HUES48 (cell line): ENCODE results near the gene WDR13.
"Not testable (repeated sequence)": the region's sequence is repeated elsewhere in the genome, so short reads cannot be mapped to it uniquely, and the experiment has no call there.

Source experiments
- H3K27ac ChIP-seq: one replicate; pipeline ENCODE4 v1.7.0; 2013; ENCODE audit warnings: low read depth, low read length, inconsistent platforms
- H3K27me3 ChIP-seq: 2 replicates; pipeline ENCODE4 v1.6.1; 2013; ENCODE audit warnings: mild to moderate bottlenecking, low read length; ENCODE audit not compliant: control insufficient read depth, insufficient read depth
- H3K36me3 ChIP-seq: 2 replicates; pipeline ENCODE4 v1.6.1; 2013; ENCODE audit warnings: low read length; ENCODE audit not compliant: control insufficient read depth, insufficient read depth
- H3K4me1 ChIP-seq: 2 replicates; pipeline ENCODE4 v1.6.1; 2013; ENCODE audit warnings: mild to moderate bottlenecking, low read length; ENCODE audit not compliant: control insufficient read depth, insufficient read depth
- H3K4me3 ChIP-seq: 2 replicates; pipeline ENCODE4 v1.5.1; 2013; ENCODE audit warnings: mild to moderate bottlenecking, low read depth, low read length
- H3K9ac ChIP-seq: 2 replicates; pipeline ENCODE4 v1.6.1; 2013; ENCODE audit warnings: mild to moderate bottlenecking, low read depth, low read length, moderate library complexity
- H3K9me3 ChIP-seq: 2 replicates; pipeline ENCODE4 v1.6.1; 2013; ENCODE audit warnings: low read length; ENCODE audit not compliant: control insufficient read depth, insufficient read depth

WDR13 gene

DNA sequence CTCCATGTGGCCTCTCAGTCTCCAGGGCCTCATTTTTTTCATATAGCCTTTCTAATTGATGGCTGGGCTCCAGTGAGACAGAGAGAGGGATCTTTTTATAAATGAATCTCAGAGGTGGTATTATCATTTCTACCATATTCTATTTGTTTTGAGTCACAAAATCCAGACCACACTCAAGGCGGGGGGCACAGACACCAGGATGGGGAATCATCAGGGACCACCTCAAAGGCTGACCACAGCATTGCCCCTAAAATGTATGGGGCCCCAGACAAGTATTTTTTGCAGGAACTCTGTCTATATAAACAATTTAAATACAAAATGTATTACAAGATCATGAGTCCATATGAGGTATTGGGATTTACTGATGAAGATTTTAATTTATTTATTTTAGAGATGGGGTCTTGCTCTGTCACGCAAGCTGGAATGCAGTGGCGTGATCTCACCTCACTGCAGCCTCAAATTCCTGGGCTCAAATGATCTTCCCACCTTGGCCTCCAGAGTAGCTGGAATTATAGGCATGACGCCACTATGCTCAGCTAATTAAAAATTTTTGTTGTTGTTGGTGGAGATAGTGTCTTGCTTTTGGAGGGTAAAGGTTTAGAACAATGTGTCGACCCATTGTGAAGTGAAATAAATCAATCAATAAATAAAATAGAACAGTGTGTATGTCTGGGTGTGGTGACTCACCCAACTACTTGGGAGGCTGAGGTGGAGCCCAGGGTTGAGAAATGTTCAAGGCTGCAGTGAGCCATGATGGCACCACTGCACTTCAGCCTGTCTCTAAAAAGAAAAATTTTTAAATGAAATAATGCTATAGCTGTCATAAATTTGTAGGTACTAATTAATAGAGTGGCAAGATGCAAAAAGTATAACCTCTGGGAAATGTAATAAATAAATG is 29.4 kb downstream of the WDR13 start:
- Histone ChIP-seq H3K9me3 (peaks cover 15% of the 10 kb centered on the region), H3K27me3 (no peaks in the 10 kb centered on the region), H3K27ac (no peak overlapping the region), H3K4me1 (no peaks in the 10 kb centered on the region), H3K4me3 (no peak overlapping the region), H3K9ac (no peak overlapping the region), H3K36me3 (no peaks in the 10 kb centered on the region)

GRCh38 chrX:48631376-48632090 is 34.2 kb downstream of the WDR13 start:
- H3K36me3 ChIP-seq = no peaks in the 10 kb centered on the region
- no peak overlapping the region for H3K9ac ChIP-seq
- H3K9me3 ChIP-seq = peaks cover 16% of the 10 kb centered on the region
- no peak overlapping the region for H3K27ac ChIP-seq
- H3K27me3 ChIP-seq = no peaks in the 10 kb centered on the region
- no peak overlapping the region for H3K4me3 ChIP-seq
- no peaks in the 10 kb centered on the region for H3K4me1 ChIP-seq

GRCh38 chrX:48632207-48632606 is 34.9 kb downstream of the WDR13 start:
- Histone ChIP-seq H3K4me1 (no peaks in the 10 kb centered on the region), H3K9ac (no peak overlapping the region), H3K27me3 (no peaks in the 10 kb centered on the region), H3K36me3 (no peaks in the 10 kb centered on the region), H3K4me3 (no peak overlapping the region), H3K27ac (no peak overlapping the region), H3K9me3 (peaks cover 9% of the 10 kb centered on the region; the same call in 1 of the 2 replicates)

GRCh38 chrX:48636301-48636700 is 39.0 kb downstream of the WDR13 start:
- Histone ChIP-seq H3K9me3 (peaks cover 9% of the 10 kb centered on the region), H3K36me3 (no peaks in the 10 kb centered on the region), H3K4me1 (no peaks in the 10 kb centered on the region), H3K4me3 (no peak overlapping the region), H3K9ac (no peak overlapping the region), H3K27me3 (no peaks in the 10 kb centered on the region), H3K27ac (no peak overlapping the region)

GRCh38 chrX:48636776-48637175 is 39.5 kb downstream of the WDR13 start:
- H3K9me3 ChIP-seq = peaks cover 9% of the 10 kb centered on the region
- no peaks in the 10 kb centered on the region for H3K27me3 ChIP-seq
- no peak overlapping the region for H3K27ac ChIP-seq
- H3K4me3 ChIP-seq = no peak overlapping the region
- H3K4me1 ChIP-seq = no peaks in the 10 kb centered on the region
- H3K9ac ChIP-seq = no peak overlapping the region
- no peaks in the 10 kb centered on the region for H3K36me3 ChIP-seq

DNA sequence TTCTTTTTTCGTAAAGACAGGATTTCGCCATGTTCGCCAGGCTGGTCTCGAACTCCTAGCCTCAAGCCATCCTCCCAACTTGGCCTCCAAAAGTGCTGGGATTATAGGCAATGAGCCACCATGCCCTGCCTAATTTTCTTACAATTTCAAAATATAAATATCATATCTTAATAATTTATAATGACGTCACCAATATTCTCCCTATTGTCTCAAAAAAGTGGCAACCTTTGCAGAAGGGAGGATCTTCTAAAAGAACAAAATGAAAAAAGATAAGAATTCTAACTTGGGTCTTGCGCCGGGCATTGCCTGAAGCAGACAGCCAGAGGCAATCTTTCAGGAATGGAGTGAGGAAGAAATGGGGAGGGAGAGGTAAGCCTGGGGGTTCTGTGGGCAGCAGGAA is 48.4 kb downstream of the WDR13 start:
- Histone ChIP-seq H3K9me3 (peaks cover 12% of the 10 kb centered on the region; the same call in 1 of the 2 replicates), H3K27me3 (0 out of 2 replicates have a peak, but pooled peaks cover 3% of the 10 kb centered on the region), H3K9ac (no peak overlapping the region), H3K4me1 (peaks cover 5% of the 10 kb centered on the region; the same call in 1 of the 2 replicates), H3K27ac (no peak overlapping the region), H3K36me3 (no peaks in the 10 kb centered on the region), H3K4me3 (no peak overlapping the region)

- Histone ChIP-seq H3K27ac (peak overlapping the region; percentile 22), H3K9me3 (peaks cover 21% of the 10 kb centered on the region; the same call in 1 of the 2 replicates)
Observed at GRCh38 chrX:48648336-48648751, 51.1 kb downstream of the WDR13 start.

DNA sequence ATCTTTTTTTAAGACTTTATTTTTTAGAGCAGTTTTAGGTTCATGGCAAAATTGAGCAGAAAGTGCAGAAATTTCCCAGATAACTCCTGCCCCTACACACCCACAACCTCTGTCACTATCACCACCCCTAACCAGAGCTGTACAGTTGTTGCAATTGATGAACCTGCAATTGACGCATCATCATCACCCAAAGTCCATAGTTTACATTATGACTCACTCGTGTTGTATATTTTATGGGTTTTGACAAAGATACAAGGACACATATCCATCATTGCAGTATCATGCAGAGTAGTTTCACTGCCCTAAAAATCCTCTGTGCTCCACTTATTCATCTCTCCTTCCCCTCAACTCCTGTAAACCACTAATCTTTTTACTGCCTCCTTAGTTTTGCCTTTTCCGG is 51.8 kb downstream of the WDR13 start:
- H3K9me3 ChIP-seq = peaks cover 20% of the 10 kb centered on the region; the same call in 1 of the 2 replicates
- H3K9ac ChIP-seq = no peak overlapping the region
- peak overlapping the region; percentile 65 for H3K27ac ChIP-seq
- H3K4me1 ChIP-seq = peaks cover 8% of the 10 kb centered on the region
- 0 out of 2 replicates have a peak, but pooled peaks cover 3% of the 10 kb centered on the region for H3K27me3 ChIP-seq
- no peak overlapping the region for H3K4me3 ChIP-seq
- no peaks in the 10 kb centered on the region for H3K36me3 ChIP-seq

More at GRCh38 chrX:48648336-48648751, 51.1 kb downstream of the WDR13 start:
- peaks cover 5% of the 10 kb centered on the region; the same call in 1 of the 2 replicates for H3K4me1 ChIP-seq
- H3K4me3 ChIP-seq = no peak overlapping the region
- H3K9ac ChIP-seq = no peak overlapping the region
- H3K27me3 ChIP-seq = 0 out of 2 replicates have a peak, but pooled peaks cover 3% of the 10 kb centered on the region
- H3K36me3 ChIP-seq = no peaks in the 10 kb centered on the region

- H3K4me1 ChIP-seq = peaks cover 11% of the 10 kb centered on the region
- peaks cover 17% of the 10 kb centered on the region; the same call in 1 of the 2 replicates for H3K9me3 ChIP-seq
- not testable (repeated sequence) for H3K36me3 ChIP-seq
Observed at GRCh38 chrX:48652055-48652579, 54.8 kb downstream of the WDR13 start.

DNA sequence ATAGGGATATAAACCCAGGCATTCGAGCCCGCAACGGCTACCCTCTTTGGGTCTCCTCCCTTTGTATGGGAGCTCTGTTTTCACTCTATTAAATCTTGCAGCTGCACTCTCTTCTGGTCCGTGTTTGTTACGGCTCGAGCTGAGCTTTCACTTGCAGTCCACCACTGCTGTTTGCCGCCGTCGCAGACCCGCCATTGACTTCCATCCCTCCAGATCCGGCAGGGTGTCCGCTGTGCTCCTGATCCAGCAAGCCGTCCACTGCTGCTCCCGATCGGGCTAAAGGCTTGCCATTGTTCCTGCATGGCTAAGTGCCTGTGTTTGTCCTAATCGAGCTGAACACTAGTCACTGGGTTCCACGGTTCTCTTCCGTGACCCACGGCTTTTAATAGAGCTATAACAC is 57.5 kb downstream of the WDR13 start:
- H3K4me3 ChIP-seq, H3K27ac ChIP-seq: not testable (repeated sequence)
- peaks cover 25% of the 10 kb centered on the region for H3K9me3 ChIP-seq

More at GRCh38 chrX:48652055-48652579, 54.8 kb downstream of the WDR13 start:
- not testable (repeated sequence) for H3K27ac ChIP-seq, H3K27me3 ChIP-seq, H3K9ac ChIP-seq, H3K4me3 ChIP-seq

More for the DNA sequence above, 57.5 kb downstream of the WDR13 start:
- H3K9ac ChIP-seq, H3K4me1 ChIP-seq, H3K36me3 ChIP-seq, H3K27me3 ChIP-seq: not testable (repeated sequence)
